GM10248 (cell line): Measurements from ENCODE around the gene NOS2.
"Not testable (repeated sequence)": the region's sequence is repeated elsewhere in the genome, so short reads cannot be mapped to it uniquely, and the experiment has no call there.

Experiments
- CTCF ChIA-PET: fragments of 300-600 bp; sonication (Branson Sonifier 250); formaldehyde crosslinking; extraction: SDS; loops from one replicate; lab custom pipeline; 2021; ENCODE audit warnings: antibody characterized with exemption; lab: Yijun Ruan, JAX
- POLR2A ChIA-PET: fragments of 350-650 bp; sonication (Branson Sonifier 250); formaldehyde crosslinking; extraction: SDS; loops from one replicate; lab custom pipeline; 2020; ENCODE audit warnings: antibody characterized with exemption; lab: Yijun Ruan, JAX
- DNase-seq: peaks from one replicate; pipeline ENCODE4 v3.0.0; 2012; ENCODE audit errors: extremely low spot score
- TF ChIP-seq, protein P1 (sequence below): IDR thresholded peaks from 2 replicates; pipeline ENCODE4 v1.5.1; 2012; ENCODE audit warnings: mild to moderate bottlenecking, low read depth; ENCODE audit errors: extremely low read depth, missing control alignments, control extremely low read depth

Gene NOS2

DNA sequence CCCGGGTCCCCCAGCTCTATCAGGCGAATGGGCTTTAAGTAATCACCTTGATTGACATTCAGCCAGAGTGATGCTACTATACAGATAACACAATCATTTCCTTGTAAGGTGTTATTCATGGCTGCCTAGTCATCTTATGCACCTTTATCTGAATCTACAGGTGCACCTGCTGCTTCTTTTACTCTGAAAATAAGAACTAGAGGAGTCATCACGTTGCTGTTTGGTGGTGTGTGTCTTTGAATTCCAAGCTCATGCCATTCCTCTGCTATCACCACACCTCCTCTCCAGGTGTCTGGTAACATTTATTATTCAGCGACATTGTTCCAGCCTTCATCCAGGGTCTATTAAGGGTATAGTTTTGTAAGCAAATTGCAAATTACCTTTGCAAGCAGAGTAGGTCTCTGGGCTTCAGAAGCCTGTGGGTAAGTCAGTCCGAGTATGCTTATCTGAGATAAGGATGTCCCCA lies 51.9 kb downstream of the NOS2 start:
- TF ChIP-seq, protein P1, sequence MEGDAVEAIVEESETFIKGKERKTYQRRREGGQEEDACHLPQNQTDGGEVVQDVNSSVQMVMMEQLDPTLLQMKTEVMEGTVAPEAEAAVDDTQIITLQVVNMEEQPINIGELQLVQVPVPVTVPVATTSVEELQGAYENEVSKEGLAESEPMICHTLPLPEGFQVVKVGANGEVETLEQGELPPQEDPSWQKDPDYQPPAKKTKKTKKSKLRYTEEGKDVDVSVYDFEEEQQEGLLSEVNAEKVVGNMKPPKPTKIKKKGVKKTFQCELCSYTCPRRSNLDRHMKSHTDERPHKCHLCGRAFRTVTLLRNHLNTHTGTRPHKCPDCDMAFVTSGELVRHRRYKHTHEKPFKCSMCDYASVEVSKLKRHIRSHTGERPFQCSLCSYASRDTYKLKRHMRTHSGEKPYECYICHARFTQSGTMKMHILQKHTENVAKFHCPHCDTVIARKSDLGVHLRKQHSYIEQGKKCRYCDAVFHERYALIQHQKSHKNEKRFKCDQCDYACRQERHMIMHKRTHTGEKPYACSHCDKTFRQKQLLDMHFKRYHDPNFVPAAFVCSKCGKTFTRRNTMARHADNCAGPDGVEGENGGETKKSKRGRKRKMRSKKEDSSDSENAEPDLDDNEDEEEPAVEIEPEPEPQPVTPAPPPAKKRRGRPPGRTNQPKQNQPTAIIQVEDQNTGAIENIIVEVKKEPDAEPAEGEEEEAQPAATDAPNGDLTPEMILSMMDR: no peak
- ChIA-PET CTCF (interaction anchor here (1.0 to 1.5 kb wide), 5 partner anchors 8 to 131 kb away, joined by 3 to 5 read pairs (median 4); no protein-coding TSS in a partner anchor), POLR2A (no interaction called here)
- DNase-seq: no peak

DNA sequence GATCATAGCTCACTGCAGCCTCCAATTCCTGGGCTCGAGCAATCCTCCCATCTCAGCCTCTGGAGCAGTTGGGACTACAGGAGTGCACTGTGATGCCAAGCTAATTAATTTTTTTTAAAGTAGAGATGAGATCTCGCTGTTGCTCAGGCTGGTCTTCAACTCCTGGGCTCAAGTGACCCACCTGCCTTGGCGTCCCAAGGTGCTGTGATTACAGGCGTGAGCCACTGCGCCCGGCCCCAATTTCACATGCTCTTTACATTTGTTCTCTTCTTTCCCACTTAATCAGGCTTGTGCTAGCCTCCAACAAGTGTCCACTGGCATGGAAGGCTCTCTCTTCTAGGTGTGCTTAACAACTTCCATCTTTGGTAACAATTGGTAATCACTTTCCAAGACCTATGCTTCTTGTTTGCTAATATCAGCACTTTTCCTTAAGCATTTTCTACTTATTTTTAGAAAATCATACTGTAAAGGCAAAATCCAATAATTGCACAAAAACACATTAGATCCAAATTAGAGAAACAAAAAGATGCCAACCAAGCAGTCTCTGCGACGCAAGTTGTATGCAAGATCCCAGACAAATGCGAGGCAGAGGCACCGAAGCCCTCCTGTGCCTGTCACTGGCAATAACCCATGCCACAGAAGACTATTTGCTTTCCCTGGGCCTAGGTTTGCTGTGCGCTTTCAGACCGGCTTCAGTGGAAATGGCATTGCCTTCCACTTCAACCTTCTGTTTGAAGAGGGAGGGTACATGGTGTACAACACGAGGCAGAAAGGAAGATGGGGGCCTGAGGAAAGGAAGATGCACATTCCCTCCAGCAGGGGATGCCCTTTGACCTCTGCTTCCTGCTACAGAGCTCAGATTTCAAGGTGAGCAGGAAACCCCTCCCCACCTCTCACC lies 52.6 kb downstream of the NOS2 start:
- POLR2A ChIA-PET: no interaction called here
- DNase-seq: no peak
- TF ChIP-seq, protein P1: no peak
- CTCF ChIA-PET: interaction anchor here (0.9 to 1.7 kb wide), 4 partner anchors 9 to 145 kb away, joined by 4 to 7 read pairs (median 4); partner anchors contain the start of gene LYRM9

DNA sequence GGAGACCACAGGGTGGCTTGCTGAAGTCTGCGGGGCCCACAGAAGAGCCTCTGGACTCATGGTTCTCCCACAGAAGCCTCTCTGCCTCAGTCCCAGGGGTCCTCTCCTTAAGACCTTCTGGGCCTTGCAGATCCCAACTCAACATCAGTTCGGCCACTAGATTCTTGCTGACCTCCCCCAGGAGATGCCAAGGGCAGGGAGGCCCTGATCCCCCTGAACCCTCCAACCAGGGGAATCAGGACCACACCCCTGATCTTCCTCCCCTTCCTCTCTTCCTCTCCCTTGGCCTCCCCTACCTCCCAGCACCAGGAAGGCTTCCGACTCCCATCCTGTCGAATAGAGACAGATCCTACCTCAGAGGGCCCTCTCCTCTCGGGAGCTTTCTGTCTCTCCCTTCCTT lies 53.4 kb downstream of the NOS2 start:
- ChIA-PET CTCF (interaction anchor here (0.9 to 1.7 kb wide), 3 partner anchors 10 to 146 kb away, joined by 4 to 7 read pairs (median 5); partner anchors contain the start of gene LYRM9), POLR2A (no interaction called here)
- TF ChIP-seq, protein P1: no peak
- no peak for DNase-seq

GRCh38 chr17:27746320-27746719 lies 54.0 kb downstream of the NOS2 start:
- DNase-seq, POLR2A ChIA-PET: not testable (repeated sequence)
- CTCF ChIA-PET: interaction anchor here (1.7 kb wide), 1 partner anchor 10 kb away, joined by 7 read pairs; no protein-coding TSS in a partner anchor

GRCh38 chr17:27745207-27745830 lies 55.0 kb downstream of the NOS2 start:
- DNase-seq, POLR2A ChIA-PET, CTCF ChIA-PET: not testable (repeated sequence)

DNA sequence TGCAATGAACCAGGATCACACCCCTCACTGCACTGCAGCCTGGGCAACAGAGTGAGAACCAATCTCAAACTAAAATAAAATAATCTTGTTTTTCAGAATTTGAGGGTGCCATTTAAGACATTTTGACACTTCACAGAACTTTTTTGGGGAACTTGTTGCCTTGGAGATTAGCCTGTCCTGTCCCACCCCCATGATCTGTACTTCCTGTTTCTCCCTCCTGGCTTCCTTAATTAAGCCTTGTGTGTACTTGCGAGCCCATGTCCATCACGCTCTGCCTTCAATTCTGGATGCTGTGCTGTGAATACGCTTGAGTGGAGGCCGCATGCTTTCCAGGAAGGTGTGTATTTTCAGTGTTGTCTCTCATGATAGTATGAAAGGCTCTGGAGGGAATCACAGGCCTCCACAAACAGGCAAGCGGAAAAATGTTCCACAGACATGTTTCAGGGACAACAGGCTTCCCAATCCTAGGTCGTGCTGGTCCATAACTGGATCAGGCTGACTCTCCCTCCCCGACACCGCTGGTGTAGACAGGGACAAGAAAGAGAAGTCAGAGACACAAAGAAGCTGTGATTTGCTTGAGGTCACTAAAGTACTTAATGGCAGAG lies 56.9 kb downstream of the NOS2 start:
- POLR2A ChIA-PET: no interaction called here
- DNase-seq: no peak
- TF ChIP-seq, protein P1: no peak
- CTCF ChIA-PET: interaction anchor here (0.9 to 1.8 kb wide), 2 partner anchors 13 to 137 kb away, joined by 4 to 6 read pairs; no protein-coding TSS in a partner anchor

DNA sequence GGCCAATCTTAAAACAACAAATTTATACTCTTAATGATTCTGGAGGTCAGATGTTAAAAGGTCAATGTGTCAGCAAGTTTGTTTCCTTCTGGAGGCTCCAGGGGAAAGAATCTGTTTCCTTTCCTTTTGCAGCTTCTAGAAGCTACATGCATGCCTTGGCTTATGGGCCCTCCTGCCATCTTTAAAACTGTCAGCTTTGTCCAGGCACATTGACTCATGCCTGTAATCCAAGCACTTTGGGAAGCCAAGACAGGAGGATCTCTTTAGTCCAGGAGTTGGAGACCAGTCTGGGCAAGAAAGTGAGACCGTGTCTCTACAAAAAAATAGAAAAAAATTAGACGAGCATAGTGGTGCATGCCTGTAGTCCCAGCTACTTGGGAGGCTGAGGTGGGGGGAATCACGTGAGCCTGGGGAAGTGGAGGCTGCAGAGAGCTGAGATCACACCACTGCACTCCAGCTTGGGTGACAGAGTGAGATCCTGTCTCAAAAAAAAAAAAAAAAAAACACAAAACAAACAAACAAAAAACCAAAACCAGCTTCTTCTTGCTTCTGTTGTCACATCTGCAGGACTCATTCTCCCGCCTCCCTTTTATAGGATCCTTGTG lies 58.3 kb downstream of the NOS2 start:
- ChIA-PET CTCF (interaction anchor here (1.4 to 6.6 kb wide), 3 partner anchors 15 to 138 kb away, joined by 5 to 34 read pairs (median 6); no protein-coding TSS in a partner anchor), POLR2A (no interaction called here)
- TF ChIP-seq, protein P1: no peak
- DNase-seq: no peak
